NCI-H524 treated with DMSO at 0.1 percent for 48 hours (cell line): ENCODE measurements around the gene CYP3A7.
"Not testable (repeated sequence)": the region's sequence is repeated elsewhere in the genome, so short reads cannot be mapped to it uniquely, and the experiment has no call there.

Experiments used
- DNase-seq: peaks from one replicate; lab custom pipeline; 2025; lab: John Stamatoyannopoulos, UW

Gene CYP3A7

DNA sequence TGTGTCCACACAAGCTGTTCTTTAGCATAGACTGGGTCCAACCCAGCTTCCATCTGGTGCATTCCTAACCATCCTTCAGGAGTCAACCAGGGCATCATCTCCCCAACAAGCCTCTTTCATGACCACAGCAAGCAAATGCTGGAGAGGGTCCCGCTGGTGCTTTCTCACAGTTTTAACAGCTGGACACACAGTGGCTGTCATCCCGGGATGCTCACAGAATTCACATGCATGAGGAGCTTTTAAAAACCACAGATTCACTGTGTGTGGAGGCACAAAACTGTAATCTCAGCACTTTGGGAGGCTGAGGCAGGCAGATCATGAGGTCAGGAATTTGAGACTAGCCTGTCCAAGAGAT, 6.4 kb upstream of the CYP3A7 start:
- no peak for DNase-seq

DNA sequence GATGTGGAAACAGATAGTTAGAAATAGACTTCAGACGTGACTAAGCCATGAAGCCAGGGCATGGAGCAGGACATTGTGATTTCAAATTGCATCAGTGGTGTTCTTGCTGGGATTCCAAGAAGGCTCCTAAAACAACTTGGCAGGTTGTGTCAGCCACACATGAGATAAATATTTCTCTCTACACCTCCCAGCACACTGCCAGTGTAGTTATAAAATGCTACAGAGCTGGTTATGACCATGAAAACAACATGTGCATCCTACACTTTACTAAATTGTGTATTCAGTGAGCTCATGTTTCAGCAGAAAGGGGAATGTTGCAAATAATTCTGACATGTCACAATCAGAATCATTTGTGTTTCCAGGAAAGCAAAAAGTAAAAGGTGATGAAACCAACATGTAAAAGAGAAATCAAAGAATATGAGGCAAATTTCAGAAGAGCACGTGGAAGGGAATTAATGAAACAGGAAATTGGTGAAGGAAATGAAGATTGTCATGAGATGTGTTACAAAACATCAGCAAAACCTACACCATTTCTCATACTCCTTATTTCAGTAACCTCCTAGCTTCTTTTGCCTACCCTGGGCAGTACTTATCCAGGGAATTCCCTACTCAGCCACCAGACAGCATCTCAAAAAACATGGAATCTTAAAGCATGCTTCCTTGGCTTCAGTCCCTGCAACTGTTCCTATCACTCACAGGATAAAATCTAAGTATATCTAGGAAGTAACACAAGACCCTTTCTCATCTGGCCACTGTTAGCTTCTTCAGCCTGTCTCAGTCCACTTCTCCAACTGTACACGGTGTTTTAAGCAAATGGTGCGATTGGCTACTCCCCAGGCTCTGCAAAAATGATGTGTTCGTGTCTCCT, 5.8 kb upstream of the CYP3A7 start:
- DNase-seq = no peak

DNA sequence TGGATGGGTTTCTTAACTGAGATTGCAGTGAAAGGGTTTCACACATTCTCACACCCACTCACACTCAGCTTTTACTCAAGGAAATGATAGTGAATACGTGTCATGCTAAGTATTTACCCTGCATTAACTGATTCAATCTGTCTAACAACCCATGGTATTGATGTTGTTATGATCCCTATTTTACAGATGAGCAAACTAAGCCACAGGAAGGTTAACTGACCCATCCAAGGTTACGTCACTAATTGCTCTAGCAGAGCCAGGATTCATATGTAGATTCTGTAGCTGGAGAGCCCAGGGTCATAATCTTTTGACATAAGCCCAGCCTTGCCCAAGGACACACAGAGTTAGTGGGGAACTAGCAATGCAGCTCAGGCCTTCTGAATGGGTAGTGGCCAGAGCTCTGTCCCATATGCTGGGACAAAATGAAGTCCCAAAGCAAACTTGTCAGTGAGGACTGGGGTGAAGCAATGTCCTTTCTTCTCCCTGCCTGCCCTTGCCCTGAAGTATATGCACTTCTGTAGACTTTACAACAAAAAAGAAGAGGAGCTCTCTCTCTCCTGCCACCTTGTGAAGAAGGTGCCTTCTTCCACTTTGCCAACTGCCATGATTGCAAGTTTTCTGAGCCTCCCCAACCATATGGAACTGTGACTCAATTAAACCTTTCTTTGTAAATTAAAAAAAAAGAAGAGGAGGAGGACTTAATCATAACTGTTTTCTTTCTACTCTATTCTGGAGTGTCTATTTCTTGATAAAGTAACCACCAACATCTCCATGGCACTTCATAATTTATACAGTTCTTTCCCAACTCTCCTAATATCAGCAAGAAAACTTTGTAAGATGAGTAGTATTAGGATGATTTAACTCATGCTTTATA, 4.9 kb upstream of the CYP3A7 start:
- no peak for DNase-seq

DNA sequence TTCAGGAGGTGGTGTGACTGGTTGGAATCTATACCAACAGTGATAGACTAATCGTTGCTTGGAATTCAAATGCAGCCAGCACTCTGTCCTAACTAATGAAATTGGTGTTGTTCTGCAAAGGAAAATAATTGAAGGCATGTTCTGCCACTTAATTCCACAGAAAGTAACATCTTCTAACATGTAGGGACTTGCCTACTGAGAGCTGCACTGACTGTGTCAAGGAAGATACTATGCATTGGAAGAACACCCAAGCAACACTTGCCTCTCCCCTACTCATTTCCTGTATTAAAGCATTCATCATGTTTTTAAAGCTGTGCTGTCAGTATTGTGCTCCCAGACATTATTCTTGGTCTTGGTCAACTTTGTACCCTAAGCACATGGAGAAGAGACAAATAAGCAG, 2.7 kb upstream of the CYP3A7 start:
- DNase-seq = no peak

DNA sequence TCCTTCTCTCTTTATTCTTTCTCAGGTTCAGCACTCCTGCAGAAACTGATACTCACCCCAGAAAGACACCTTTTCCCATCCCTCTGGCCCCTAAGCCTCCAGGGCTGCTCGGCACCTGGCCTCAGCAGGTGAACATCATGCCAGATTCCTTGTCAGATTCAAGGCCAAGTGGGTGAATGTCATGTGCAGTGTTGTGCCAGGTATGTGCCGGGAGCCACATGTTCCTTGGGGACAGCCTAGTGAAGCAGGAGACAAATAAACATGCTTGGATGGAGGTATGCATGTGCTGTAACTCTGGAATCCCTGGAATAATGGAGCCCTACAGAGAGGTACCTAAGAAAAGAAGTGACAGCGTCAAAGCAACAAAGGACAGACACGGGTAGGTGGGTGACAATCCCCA, 1.7 kb upstream of the CYP3A7 start:
- not testable (repeated sequence) for DNase-seq

DNA sequence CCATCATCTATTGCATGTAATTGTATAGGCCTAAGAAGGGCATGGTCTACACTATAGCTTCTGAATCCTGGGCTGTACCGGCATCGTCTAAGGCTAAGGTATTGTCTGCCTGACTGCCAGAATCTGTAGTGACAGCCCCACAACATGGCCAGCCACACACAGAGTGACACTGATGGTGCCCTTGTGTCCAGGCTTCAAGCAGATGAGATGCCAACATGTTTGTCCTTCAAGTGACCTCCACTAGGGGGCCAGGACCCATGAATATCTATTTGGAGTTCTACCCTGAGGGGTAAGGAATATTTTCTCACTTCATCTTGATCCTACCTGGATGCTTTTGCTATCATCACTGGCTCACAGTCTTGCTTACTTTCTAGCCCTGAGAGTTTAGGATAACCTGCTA, 1.5 kb downstream of the CYP3A7 start:
- DNase-seq = no peak

DNA sequence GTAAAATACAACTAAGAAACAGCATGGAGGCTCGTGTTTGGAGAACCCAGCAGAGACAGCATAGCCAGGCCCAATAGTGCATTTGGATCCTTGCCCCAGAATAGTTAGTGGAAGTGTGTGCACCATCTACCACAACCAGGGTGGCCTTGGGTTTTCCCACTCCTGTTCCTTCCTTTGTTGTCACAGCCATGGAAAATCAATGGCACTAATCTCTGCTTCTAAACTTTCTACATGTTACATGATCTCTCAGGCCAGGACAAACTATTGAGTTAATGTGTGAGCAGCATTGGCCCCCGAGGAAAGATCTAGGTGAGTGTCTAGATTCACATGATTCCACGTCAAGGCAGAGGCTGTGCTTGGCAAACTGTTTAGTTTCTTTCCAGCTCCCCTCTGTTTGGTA, 2.0 kb downstream of the CYP3A7 start:
- DNase-seq = no peak

DNA sequence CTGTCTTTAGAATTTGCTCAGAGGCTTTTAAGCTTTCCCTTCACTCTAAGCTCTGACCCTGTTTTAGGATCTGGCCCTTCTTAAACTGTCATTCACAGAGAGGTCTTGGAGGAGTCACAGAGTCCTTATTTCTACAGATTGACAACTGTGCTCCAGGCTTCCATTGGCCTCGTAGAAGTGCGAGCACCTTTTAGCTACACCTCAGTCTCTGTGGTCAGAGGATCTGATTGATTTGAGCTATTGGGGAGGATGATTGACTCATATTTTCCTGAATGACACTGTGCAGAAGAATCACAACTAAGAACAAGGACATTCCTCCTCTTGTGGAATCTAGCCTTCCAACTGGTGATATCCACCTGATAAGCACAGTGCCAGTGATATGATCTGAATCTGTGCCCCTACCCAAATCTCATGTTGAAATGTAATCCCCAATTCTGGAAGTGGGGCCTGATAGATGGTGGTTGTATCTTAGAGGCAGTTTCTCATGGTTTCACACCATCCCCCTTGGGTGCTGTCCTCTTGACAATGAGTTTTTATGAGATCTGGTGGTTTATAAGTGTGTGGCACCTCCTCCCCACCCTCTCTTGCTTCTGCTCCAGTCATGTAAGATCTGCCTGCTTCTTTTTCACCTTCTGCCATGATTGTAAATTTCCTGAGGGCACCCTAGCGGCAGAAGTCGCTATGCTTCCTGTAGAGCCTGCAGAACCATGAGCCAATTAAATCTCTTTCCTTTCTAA, 3.2 kb downstream of the CYP3A7 start:
- no peak for DNase-seq

DNA sequence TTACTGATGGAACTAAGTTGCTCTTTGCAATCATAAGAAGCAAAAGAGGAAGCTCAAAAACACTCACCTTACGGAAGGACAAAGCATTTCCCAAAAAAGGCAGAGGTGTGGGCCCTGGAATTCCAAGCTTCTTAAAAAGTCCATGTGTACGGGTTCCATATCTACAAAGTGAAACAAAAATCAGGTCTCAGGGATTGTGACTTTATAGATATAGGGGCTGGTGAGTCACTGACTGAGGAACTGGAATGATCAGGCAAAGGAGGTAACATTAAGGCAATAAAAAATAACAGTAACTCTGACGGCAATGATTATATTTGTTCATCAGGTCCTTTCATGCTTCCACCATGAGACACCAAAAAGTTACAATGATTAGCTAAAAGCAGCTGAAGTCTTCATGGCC, 4.0 kb downstream of the CYP3A7 start:
- no peak for DNase-seq

DNA sequence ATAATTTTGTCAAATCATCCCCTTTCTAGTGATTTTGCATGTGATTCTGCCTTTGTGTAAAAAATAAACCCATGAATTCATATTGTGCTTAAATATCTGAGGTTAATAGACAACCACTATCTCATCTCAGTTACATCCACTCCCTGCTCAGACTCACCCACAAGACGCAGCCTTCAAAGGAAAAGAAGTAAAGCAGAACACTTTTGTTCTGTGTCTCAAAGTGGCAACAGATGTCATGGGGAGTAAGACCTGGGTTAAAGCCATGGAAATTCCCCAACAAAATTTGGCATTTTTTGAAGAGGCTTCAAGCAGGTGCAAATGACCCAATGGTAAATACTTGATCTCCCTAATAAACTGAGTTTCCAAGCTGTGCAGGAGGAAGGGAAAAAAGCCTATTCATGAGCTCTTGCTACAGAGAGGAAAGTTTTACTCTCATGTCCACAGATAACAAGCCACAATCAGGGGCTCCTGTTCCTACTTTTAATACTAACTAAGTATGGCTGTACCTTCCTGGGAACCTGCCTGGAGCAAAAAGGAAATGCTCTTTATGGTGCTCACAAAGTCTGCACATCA, 4.7 kb downstream of the CYP3A7 start:
- no peak for DNase-seq

DNA sequence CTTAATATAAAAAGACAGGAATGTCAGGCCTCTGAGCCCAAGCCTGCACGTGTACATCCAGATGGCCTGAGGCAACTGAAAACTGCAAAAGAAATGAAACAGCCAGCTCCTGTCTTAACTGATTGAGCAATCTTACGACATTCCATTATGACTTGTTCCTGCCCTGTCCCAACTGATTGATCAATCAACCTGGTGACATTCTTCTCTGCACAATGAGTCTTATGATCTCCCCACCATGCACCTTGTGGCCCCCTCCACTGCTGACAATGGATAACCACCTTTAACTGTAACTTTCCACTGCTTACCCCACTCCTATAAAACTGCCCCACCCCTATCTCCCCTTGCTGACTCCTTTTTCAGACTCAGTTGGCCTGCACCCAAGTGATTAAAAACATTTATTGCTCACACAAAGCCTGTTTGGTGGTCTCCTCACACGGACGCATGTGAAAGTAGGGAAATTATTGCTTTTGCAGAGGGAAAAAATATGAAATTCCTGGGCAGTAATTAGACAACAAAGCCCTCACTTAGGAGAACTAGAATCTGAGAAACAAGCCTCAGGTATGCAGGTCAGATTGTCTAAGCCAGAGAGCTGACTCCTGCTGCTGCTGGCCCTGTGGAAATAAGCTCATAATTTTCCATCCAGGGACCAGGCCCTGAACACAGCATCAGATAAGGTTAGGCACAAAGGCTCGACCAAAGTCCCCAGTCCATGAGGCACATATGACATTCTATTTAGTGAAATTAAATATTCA, 5.3 kb downstream of the CYP3A7 start:
- DNase-seq = no peak

DNA sequence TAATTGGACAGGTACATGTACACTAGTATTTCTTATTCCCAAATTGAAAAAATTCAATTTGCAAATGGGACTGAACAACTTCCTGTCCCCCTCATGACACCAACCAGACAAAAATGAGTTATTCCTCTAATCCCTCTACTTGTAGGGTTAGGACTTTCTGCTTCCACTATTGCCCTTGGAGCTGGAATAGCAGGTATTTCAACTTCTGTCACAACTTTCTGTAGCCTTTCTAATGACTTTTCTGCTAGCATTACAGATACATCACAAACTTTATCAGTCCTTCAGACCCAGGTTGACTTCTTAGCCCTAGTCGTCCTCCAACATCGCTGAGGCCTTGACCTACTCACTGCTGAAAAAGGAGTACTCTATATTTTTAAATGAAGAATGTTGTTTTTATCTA, 6.4 kb downstream of the CYP3A7 start:
- no peak for DNase-seq

DNA sequence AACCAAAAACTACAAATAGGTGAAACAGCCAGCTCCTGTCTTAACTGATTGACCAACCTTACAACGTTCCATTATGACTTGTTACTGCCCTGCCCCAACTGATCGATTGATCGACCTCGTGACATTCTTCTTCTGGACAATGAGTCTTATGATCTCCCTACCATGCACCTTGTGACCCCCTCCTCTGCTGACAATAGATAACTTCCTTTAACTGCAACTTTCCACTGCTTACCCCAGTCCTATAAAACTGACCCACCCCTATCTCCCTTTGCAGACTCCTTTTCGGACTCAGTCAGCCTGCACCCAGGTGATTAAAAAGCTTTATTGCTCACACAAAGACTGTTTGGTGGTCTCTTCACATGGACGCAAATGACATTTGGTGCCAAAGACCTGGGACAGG, 11.8 kb downstream of the CYP3A7 start:
- DNase-seq = not testable (repeated sequence)

DNA sequence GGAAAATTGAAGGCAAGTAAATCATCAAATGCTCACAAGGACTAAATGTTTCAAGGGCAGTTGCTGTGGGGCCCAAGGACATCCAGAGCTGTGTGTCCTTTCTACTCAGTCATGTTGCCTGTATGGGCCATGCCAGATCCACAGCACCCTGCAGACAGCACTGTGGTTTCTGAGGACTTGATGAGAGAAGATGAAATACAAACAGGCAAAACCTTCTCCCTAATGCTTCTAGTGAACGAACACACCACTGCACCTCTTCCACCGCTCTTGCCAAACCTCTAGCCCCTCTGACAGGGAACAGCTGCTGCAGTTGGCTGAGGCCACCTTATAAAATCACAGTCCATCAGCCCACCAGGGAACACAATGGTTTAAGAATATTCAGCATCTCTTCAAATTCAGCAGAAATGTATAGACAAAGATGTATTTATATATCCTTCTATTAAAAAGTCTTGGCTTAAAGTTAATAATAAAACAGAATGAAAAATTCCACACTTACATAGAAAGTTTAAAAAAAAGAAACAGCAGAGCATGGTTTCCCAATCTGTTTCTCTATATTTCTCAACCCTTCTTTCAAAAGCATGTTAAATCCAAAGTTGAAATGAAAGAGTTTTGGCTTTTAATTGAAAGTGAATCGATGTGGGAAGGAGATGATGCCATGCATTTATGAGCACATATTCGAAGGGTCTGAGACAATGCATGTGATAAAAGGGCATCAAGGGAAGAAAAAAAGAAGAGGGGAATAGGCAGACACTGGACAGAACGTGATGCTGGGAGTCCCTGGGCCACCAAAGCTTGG, 14.0 kb downstream of the CYP3A7 start:
- no peak for DNase-seq

DNA sequence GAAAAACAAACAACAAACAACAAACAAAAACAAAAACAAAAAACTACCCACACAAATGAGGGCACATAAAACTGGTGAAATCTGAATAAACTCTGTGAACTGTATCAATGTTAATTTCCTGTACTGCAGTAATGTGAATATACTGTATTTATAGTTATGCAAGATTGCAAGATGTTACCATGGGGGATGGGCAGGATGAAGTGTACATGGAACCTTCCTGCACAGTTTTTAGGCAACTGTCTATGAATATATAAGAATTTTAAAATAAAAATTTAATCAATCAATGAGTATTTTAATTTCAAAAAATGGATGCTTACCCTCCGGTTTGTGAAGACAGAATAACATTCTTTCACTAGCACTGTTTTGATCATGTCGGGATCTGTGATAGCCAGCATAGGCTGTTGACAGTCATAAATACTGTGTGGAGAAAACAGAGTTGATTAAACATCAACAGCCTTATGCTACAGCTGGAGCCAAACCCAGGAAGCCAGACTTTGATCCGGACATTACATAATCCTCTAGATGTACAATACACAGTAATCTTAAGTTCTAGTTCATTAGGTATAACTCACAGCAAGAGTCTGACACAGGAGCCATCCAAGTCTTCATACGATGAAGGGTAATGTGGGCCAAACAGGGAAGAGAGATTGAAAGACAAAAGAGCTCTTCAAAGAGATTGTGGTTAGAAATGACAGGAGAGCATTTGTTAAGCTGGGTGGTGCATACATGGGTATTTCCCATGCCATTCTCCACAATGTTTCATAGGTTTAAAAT, 14.8 kb downstream of the CYP3A7 start:
- DNase-seq = no peak

DNA sequence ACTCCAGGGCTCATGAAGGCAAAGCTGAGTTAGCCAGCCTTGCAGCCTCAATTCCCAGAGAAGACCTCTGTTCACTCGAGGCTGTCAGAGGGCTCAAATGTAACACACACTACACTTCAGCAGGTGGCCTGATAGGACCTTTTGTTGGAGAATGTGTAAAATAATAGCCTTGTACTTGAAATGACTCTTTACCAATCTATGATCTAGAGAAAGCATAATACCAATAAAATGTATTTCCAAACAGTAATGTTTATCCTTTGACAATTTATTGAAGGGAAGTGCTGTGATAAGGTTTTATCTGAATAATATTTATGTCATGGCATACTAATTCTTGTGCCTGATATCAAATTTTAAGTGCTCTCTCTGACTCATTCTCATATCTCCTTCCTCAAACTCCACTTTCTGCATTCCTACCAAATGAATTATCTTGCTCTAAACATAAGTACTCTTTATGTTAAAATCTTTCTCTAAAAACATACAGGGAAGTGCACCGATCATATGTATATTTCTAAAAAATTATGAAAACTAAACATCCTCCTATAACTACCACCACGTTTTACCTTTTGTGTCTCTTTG, 20.9 kb downstream of the CYP3A7 start:
- DNase-seq = no peak

DNA sequence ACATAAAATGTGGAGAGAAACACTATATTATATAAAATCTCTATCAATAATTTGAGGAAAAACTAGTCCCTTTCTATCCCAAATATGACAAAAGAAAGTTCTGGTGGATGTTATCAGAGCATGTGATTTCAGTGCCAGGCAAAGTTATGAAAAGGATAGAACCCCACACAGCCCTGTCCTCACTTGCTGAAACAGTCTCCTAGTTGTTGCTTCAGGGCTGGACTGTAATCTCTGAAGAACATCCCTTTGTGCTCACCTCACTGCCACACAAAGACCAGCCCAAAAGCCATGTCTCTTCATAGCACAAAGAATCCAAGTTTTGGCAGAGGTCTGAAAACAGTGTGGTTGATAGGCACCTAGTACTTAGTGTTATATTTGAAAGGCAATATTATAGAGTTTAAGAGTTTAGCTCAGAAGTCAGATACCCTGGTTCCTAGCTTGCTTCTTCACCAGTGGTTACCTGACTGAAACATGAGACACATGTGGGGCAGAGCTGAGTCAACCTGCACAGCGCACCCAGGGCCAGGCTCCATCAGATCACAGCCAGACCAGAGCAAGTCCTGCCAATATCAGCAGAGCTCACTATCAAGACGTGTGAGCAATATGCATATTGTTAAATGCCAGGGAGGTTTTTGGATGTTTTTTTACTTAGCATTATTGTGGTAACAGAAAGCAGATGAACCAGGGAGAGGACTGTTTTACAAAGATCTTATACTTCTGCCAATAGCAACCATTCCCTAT, 25.0 kb downstream of the CYP3A7 start:
- DNase-seq = no peak

DNA sequence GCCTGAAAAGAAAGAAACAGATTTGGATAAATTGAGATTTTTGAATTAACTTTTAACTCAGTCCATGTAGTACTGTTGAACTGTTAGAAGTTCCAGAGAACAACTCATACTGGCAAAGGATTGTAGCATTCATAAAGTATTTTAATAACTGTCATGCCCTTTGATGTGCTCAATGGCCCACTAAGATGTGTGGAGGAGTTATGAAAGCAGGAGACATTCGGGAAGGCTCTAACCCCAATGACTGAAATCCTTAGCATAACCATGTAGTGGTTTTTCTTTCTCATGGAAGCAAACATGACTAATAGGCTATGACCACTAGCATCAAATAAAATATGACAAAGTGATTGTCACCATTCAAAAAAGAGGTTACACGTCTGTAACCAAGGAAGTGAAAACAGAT, 25.7 kb downstream of the CYP3A7 start:
- DNase-seq = no peak

DNA sequence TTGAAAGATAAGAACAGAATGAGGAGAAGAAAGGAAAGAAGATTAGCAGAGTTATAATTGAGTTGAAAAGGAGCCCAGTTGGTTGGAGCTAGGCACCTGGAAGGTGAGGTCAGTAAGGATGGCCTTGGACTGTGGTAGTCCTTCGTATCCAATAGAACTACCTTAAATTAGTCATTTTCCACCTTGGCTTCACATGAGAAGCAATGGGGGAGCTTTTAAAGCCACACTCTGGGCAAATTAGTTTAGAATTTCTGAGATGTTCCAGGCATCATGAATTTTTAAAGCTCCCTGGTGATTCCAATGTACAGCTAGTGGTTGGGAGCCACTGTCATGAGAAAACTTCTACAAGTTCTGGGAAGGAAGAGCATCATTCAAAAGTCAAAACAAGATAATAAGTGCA, 27.9 kb downstream of the CYP3A7 start:
- no peak for DNase-seq
